NCI-H345 (cell line): ENCODE results near the gene TPX2.

Source experiments
- DNase-seq: peaks from one replicate; lab custom pipeline; 2025; lab: John Stamatoyannopoulos, UW

Gene TPX2

GRCh38 chr20:31738729-31739549 lies at the start of gene TPX2:
Gene TPX2, plus strand, starts transcription at chr20:31739290. Its CDS starts 18,187 bp downstream, at chr20:31757477.
- peak; percentile 100 for DNase-seq

- no peak for DNase-seq
Observed at GRCh38 chr20:31690124-31690666, 48.9 kb upstream of the TPX2 start.

GRCh38 chr20:31691646-31692275 lies 47.3 kb upstream of the TPX2 start:
- DNase-seq = no peak

- no peak for DNase-seq
Observed at GRCh38 chr20:31693402-31693801, 45.7 kb upstream of the TPX2 start.

GRCh38 chr20:31693987-31694661 lies 45.0 kb upstream of the TPX2 start:
- DNase-seq = peak; percentile 82

- DNase-seq = no peak
Observed at GRCh38 chr20:31694842-31695593, 44.1 kb upstream of the TPX2 start.

GRCh38 chr20:31695849-31696804 lies 43.0 kb upstream of the TPX2 start:
- no peak for DNase-seq

GRCh38 chr20:31698243-31698802 lies 40.8 kb upstream of the TPX2 start:
- no peak for DNase-seq

- DNase-seq = peak; percentile 54
Observed at GRCh38 chr20:31698803-31699718, 40.0 kb upstream of the TPX2 start.

GRCh38 chr20:31699801-31700728 lies 39.0 kb upstream of the TPX2 start:
- no peak for DNase-seq

GRCh38 chr20:31700747-31701146 lies 38.3 kb upstream of the TPX2 start:
- DNase-seq = no peak

- DNase-seq = no peak
Observed at GRCh38 chr20:31701591-31701990, 37.5 kb upstream of the TPX2 start.

- no peak for DNase-seq
Observed at GRCh38 chr20:31704225-31705119, 34.6 kb upstream of the TPX2 start.

GRCh38 chr20:31705191-31705590 lies 33.9 kb upstream of the TPX2 start:
- DNase-seq = no peak

- no peak for DNase-seq
Observed at GRCh38 chr20:31705598-31706597, 33.2 kb upstream of the TPX2 start.
